Type B pancreatic cell (in vitro differentiated cells): Measurements from ENCODE around the gene NRAP. TPM values are rescaled to one million over a fixed set of nuclear protein-coding genes. Genes with fewer than 3 reads are reported as not detected.

Source experiments
- DNase-seq: peaks from one replicate; pipeline ENCODE4 v3.0.0; 2021; ENCODE audit warnings: mixed read lengths; ENCODE audit not compliant: unreplicated experiment; ENCODE audit errors: extremely low spot score
- H3K27ac Mint-ChIP-seq: 2 replicates; pipeline ENCODE4 v1.8.0; 2021; ENCODE audit warnings: mild to moderate bottlenecking, mixed read lengths
- H3K27me3 Mint-ChIP-seq: 2 replicates; pipeline ENCODE4 v1.8.0; 2021; ENCODE audit warnings: mixed read lengths
- H3K36me3 Mint-ChIP-seq: 2 replicates; pipeline ENCODE4 v1.8.0; 2021; ENCODE audit warnings: mixed read lengths
- H3K4me1 Mint-ChIP-seq: one replicate; pipeline ENCODE4 v1.8.0; 2021; ENCODE audit warnings: mixed read lengths; ENCODE audit not compliant: unreplicated experiment
- H3K4me3 Mint-ChIP-seq: 2 replicates; pipeline ENCODE4 v1.8.0; 2021; ENCODE audit warnings: mild to moderate bottlenecking, mixed read lengths
- H3K9me3 Mint-ChIP-seq: 2 replicates; pipeline ENCODE4 v1.8.0; 2021; ENCODE audit warnings: mixed read lengths
- CTCF ChIP-seq: fragments of 200-600 bp; sonication (generic); conservative IDR thresholded peaks from 2 replicates; pipeline ENCODE4 v1.5.0; 2021; ENCODE audit warnings: antibody characterized with exemption, mild to moderate bottlenecking
- long read RNA-seq: library from polyadenylated mRNA; unstranded; transcript quantifications from one replicate; pipeline ENCODE4 v2.0.0, GENCODE V29; 2020
- total RNA-seq: library from RNA; stranded (reverse); gene quantifications from 2 replicates; pipeline ENCODE4 v1.2.1, GENCODE V29; 2021; ENCODE audit warnings: low replicate concordance

Gene NRAP
- 0.05 TPM in 1 of 2 replicates, not detected in the other for total RNA-seq
- long read RNA-seq, result 0 reads

GRCh38 chr10:113663908-113664307 lies at the start of gene NRAP:
Gene NRAP, minus strand, starts transcription at chr10:113664041. Its CDS starts 159 bp downstream, at chr10:113663882.
- no peak within 1 kb of the TSS for H3K27ac Mint-ChIP-seq
- no peaks in the 10 kb centered on the region for H3K36me3 Mint-ChIP-seq
- no peaks in the 10 kb centered on the region for H3K27me3 Mint-ChIP-seq
- no peaks in the 10 kb centered on the region for H3K4me1 Mint-ChIP-seq
- H3K4me3 Mint-ChIP-seq, result no peak within 1 kb of the TSS
- TF ChIP-seq CTCF, result no peak
- peaks cover 10% of the 10 kb centered on the region for H3K9me3 Mint-ChIP-seq
- no peak for DNase-seq

GRCh38 chr10:113713640-113713982 lies 49.8 kb upstream of the NRAP start:
- H3K27ac Mint-ChIP-seq, result no peak overlapping the region
- no peak for DNase-seq
- no peaks in the 10 kb centered on the region for H3K27me3 Mint-ChIP-seq
- TF ChIP-seq CTCF, result no peak
- H3K36me3 Mint-ChIP-seq, result peaks cover 3% of the 10 kb centered on the region
- H3K4me1 Mint-ChIP-seq, result peaks cover 33% of the 10 kb centered on the region
- H3K4me3 Mint-ChIP-seq, result no peak overlapping the region
- no peaks in the 10 kb centered on the region for H3K9me3 Mint-ChIP-seq

- no peak for TF ChIP-seq CTCF
- peaks cover 3% of the 10 kb centered on the region for H3K36me3 Mint-ChIP-seq
- no peak overlapping the region for H3K27ac Mint-ChIP-seq
- DNase-seq, result no peak
- no peak overlapping the region for H3K4me3 Mint-ChIP-seq
- H3K4me1 Mint-ChIP-seq, result peaks cover 34% of the 10 kb centered on the region
- no peaks in the 10 kb centered on the region for H3K9me3 Mint-ChIP-seq
- H3K27me3 Mint-ChIP-seq, result no peaks in the 10 kb centered on the region
Observed at GRCh38 chr10:113712755-113713639, 49.2 kb upstream of the NRAP start.

GRCh38 chr10:113712024-113712423 lies 48.2 kb upstream of the NRAP start:
- no peak for DNase-seq
- Mint-ChIP-seq H3K4me1 (peaks cover 38% of the 10 kb centered on the region), H3K27me3 (no peaks in the 10 kb centered on the region), H3K9me3 (no peaks in the 10 kb centered on the region), H3K27ac (no peak overlapping the region), H3K36me3 (peaks cover 3% of the 10 kb centered on the region), H3K4me3 (no peak overlapping the region)
- TF ChIP-seq CTCF, result no peak

- no peak for DNase-seq
- TF ChIP-seq CTCF, result no peak
- Mint-ChIP-seq H3K9me3 (no peaks in the 10 kb centered on the region), H3K27ac (no peak overlapping the region), H3K4me3 (no peak overlapping the region), H3K4me1 (peaks cover 46% of the 10 kb centered on the region), H3K36me3 (peaks cover 3% of the 10 kb centered on the region), H3K27me3 (no peaks in the 10 kb centered on the region)
Observed at GRCh38 chr10:113711142-113711541, 47.3 kb upstream of the NRAP start.
